HepG2 (cell line): ENCODE results near the gene ADGRD1.

ENCODE experiments used
- CTCF ChIP-seq: sonication (generic); formaldehyde crosslinking; IDR thresholded peaks from 2 replicates; pipeline ENCODE4 v1.5.0; 2020; ENCODE audit warnings: mild to moderate bottlenecking, missing genetic modification reagents, moderate library complexity
- MAZ ChIP-seq, 2 experiments: sonication (generic) in 1 of 2; formaldehyde crosslinking in 1 of 2; IDR thresholded peaks; 2 replicates each; pipeline versions ENCODE4 v1.5.0 to v1.6.1; 2012 to 2020; ENCODE audit warnings: low read depth in 2 of 2, mild to moderate bottlenecking in 2 of 2, borderline replicate concordance in 1 of 2, improper control_type of control experiment in 1 of 2, low read length in 1 of 2, missing genetic modification reagents in 1 of 2, moderate library complexity in 1 of 2
- RBFOX2 ChIP-seq: fragments of 200-400 bp; formaldehyde crosslinking; IDR thresholded peaks from 2 replicates; pipeline ENCODE4 v1.6.1; 2017; ENCODE audit warnings: low read depth, mild to moderate bottlenecking, low read length
- SIN3A ChIP-seq: IDR thresholded peaks from 2 replicates; pipeline ENCODE4 v1.6.1; 2011; ENCODE audit warnings: low read depth, mild to moderate bottlenecking, control low read depth, low read length, borderline replicate concordance
- SIX1 ChIP-seq: sonication (generic); formaldehyde crosslinking; IDR thresholded peaks from 2 replicates; pipeline ENCODE4 v1.4.0; 2020; ENCODE audit warnings: missing genetic modification reagents, borderline replicate concordance
- ZNF251 ChIP-seq: sonication (generic); formaldehyde crosslinking; IDR thresholded peaks from 2 replicates; pipeline ENCODE4 v1.9.0; 2021; ENCODE audit warnings: mild to moderate bottlenecking, missing genetic modification reagents
- ZNF431 ChIP-seq: sonication (generic); formaldehyde crosslinking; IDR thresholded peaks from 2 replicates; pipeline ENCODE4 v1.9.0; 2022; ENCODE audit warnings: missing genetic modification reagents, low read depth, mild to moderate bottlenecking, borderline replicate concordance
- ZNF768 ChIP-seq: sonication (generic); formaldehyde crosslinking; IDR thresholded peaks from 2 replicates; pipeline ENCODE4 v1.4.0; 2020; ENCODE audit warnings: missing genetic modification reagents
- ZNF773 ChIP-seq: sonication (generic); formaldehyde crosslinking; IDR thresholded peaks from 2 replicates; pipeline ENCODE4 v1.4.0; 2020; ENCODE audit warnings: missing genetic modification reagents, borderline replicate concordance
- TF ChIP-seq, protein P1 (sequence below): IDR thresholded peaks from 2 replicates; pipeline ENCODE4 v1.6.1; 2012; ENCODE audit warnings: low read length, improper control_type of control experiment
- TF ChIP-seq, protein P2 (sequence below): sonication (generic); formaldehyde crosslinking; IDR thresholded peaks from 2 replicates; pipeline ENCODE4 v1.4.0; 2020; ENCODE audit warnings: missing genetic modification reagents
- TF ChIP-seq, protein P3 (sequence below): sonication (generic); formaldehyde crosslinking; IDR thresholded peaks from 2 replicates; pipeline ENCODE4 v1.8.1; 2023; ENCODE audit warnings: mild to moderate bottlenecking, missing genetic modification reagents, borderline replicate concordance

DNA sequence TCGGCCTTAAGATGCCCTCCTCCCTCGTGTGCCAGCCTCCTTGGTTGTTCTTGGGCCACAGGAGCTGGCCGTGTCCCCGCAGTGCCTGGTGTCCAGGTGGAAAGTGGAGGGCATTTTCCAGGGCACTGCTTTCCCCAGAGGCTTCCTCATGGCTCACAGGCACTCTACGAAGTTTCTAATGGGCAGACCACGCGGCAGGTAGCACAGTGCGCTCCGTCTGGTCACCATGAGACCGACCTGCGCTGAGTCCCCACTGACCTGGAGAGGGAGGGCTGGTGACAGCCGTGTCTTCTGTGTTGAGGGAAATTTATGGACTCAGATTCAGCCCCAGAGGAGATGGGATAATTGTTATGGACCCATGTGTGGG lies 186.3 kb downstream of the ADGRD1 start:
- TF ChIP-seq, protein P1, sequence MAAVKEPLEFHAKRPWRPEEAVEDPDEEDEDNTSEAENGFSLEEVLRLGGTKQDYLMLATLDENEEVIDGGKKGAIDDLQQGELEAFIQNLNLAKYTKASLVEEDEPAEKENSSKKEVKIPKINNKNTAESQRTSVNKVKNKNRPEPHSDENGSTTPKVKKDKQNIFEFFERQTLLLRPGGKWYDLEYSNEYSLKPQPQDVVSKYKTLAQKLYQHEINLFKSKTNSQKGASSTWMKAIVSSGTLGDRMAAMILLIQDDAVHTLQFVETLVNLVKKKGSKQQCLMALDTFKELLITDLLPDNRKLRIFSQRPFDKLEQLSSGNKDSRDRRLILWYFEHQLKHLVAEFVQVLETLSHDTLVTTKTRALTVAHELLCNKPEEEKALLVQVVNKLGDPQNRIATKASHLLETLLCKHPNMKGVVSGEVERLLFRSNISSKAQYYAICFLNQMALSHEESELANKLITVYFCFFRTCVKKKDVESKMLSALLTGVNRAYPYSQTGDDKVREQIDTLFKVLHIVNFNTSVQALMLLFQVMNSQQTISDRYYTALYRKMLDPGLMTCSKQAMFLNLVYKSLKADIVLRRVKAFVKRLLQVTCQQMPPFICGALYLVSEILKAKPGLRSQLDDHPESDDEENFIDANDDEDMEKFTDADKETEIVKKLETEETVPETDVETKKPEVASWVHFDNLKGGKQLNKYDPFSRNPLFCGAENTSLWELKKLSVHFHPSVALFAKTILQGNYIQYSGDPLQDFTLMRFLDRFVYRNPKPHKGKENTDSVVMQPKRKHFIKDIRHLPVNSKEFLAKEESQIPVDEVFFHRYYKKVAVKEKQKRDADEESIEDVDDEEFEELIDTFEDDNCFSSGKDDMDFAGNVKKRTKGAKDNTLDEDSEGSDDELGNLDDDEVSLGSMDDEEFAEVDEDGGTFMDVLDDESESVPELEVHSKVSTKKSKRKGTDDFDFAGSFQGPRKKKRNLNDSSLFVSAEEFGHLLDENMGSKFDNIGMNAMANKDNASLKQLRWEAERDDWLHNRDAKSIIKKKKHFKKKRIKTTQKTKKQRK = no peak
- TF ChIP-seq ZNF773 = no peak
- TF ChIP-seq SIN3A = no peak
- TF ChIP-seq, protein P2, sequence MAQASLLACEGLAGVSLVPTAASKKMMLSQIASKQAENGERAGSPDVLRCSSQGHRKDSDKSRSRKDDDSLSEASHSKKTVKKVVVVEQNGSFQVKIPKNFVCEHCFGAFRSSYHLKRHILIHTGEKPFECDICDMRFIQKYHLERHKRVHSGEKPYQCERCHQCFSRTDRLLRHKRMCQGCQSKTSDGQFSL (CRISPR knock-in tag) = no peak
- TF ChIP-seq CTCF = no peak
- TF ChIP-seq ZNF768 = no peak
- TF ChIP-seq ZNF251 (CRISPR knock-in tag) = no peak
- TF ChIP-seq SIX1 (CRISPR knock-in tag) = no peak
- TF ChIP-seq ZNF431 (CRISPR knock-in tag) = no peak
- TF ChIP-seq RBFOX2 = no peak
- TF ChIP-seq, protein P3, sequence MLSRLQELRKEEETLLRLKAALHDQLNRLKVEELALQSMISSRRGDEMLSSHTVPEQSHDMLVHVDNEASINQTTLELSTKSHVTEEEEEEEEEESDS (CRISPR knock-in tag) = no peak
- TF ChIP-seq MAZ (IDR thresholded peaks at IDR 0.05; ENCODE audit: borderline replicate concordance, low read depth, low read length) = no peak
- no peak for TF ChIP-seq MAZ (CRISPR knock-in tag; IDR thresholded peaks at IDR 0.05; ENCODE audit: low read depth)
